Upper lobe of left lung (tissue), 6 donors: ENCODE measurements around the gene FBXL15. TPM values are rescaled to one million over a fixed set of nuclear protein-coding genes. Genes with fewer than 3 reads are reported as not detected.
A peak's percentile ranks its signal among the peaks of the same experiment; 100 is the strongest.

Experiments
- ATAC-seq, 2 donors: fragments of 200-7000 bp; cut with Tn5 transposase; one replicate each; pipeline ENCODE4 v1.9.1; 2022; ENCODE audit warnings: mild to moderate bottlenecking in 2 of 2, moderate library complexity in 2 of 2; ENCODE audit not compliant: low FRiP score in 2 of 2
- DNase-seq, 2 donors: peaks; one replicate each; pipeline ENCODE4 v3.0.0-alpha.2; 2019 to 2020
- H3K27ac ChIP-seq, 4 donors: fragments of 200-600 bp; sonication (generic); one replicate each; pipeline ENCODE4 v1.5.1; 2016 to 2019
- H3K27me3 ChIP-seq, 4 donors: fragments of 200-600 bp; sonication (generic); one replicate each; pipeline ENCODE4 v1.5.1; 2017 to 2019
- H3K36me3 ChIP-seq, 4 donors: fragments of 200-600 bp; sonication (generic); one replicate each; pipeline ENCODE4 v1.5.1; 2016 to 2019
- H3K4me1 ChIP-seq, 4 donors: fragments of 200-600 bp; sonication (generic); one replicate each; pipeline ENCODE4 v1.5.1; 2018 to 2019
- H3K4me3 ChIP-seq, 4 donors: fragments of 200-600 bp; sonication (generic); one replicate each; pipeline ENCODE4 v1.5.1; 2017 to 2019; ENCODE audit warnings: mild to moderate bottlenecking in 2 of 4, moderate library complexity in 1 of 4
- H3K9me3 ChIP-seq, 4 donors: fragments of 200-600 bp; sonication (generic); one replicate each; pipeline ENCODE4 v1.5.1; 2018 to 2019
- EP300 ChIP-seq, 4 donors: sonication (generic); formaldehyde crosslinking; IDR thresholded peaks; one replicate each; pipeline ENCODE4 v1.5.1; 2017; ENCODE audit warnings: antibody characterized with exemption in 4 of 4, control low read depth in 2 of 4
- POLR2A ChIP-seq, 4 donors: fragments of 450-650 bp; IDR thresholded peaks; one replicate each; pipeline ENCODE4 v1.5.1; 2016 to 2017; ENCODE audit warnings: antibody characterized with exemption in 4 of 4, mild to moderate bottlenecking in 2 of 4
- POLR2AphosphoS5 ChIP-seq, 2 donors: sonication (generic); formaldehyde crosslinking; IDR thresholded peaks; one replicate each; pipeline ENCODE4 v1.5.1; 2017; ENCODE audit warnings: antibody characterized with exemption in 2 of 2
- WGBS, 2 donors: methylation state at CpG; one replicate each; pipeline ENCODE4 v1.1.5; 2017 to 2018; 5-methylcytosine and 5-hydroxymethylcytosine counted together
- small RNA-seq, 4 donors: library from RNA; depleted of rRNA; stranded (forward); fragments of <200 nt; gene quantifications; one replicate each; pipeline ENCODE3, GENCODE V24; 2016
- total RNA-seq, 6 donors: library from RNA; depleted of rRNA in 4 of 6; stranded (reverse); fragments of >200 nt in 4 of 6; gene quantifications; one replicate each; pipeline versions ENCODE4 v1.1.0 to v1.2.1, GENCODE V29; 2016 to 2021
- TF ChIP-seq, protein P1 (sequence below), 6 experiments: fragments of 450-650 bp in 4 of 6; fragments of 200-600 bp in 2 of 6; sonication (generic) in 2 of 6; IDR thresholded peaks; one replicate each; pipeline ENCODE4 v1.5.1; 2016 to 2019; ENCODE audit warnings: antibody characterized with exemption in 6 of 6
- donor health status: DM: no; HTN: no; CAD: no; lungs with moderate emphysema.
- donor health status: DM: no; HTN: yes; CAD: no; lungs with severe emphysema.

The FBXL15 gene
- total RNA-seq, 6 donors from 2014 or later, result 18.5 to 70.2 (median 26.8) TPM

DNA sequence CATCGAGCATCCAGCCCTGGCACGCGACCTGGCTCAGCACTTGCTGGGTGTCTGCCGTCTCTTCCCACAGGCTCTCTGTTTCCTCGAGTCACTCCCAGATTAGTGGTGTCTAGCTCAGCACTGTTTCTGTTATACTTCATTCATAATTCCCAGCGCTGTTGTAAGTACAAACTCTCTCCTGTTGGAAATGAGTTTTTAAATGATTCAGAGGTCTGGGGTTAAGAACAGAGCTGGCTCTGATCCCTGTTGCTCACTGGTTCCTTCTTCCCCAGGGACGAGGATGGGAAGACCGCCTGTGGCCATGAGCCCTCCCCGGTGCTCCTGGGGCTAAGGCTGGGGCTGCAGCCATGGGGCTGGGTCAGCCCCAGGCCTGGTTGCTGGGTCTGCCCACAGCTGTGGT is 48.0 kb downstream of the FBXL15 start:
- H3K36me3 ChIP-seq, result peaks cover 0 to 15% (median under 1%) of the 10 kb centered on the region in 4 donors
- TF ChIP-seq, protein P1, sequence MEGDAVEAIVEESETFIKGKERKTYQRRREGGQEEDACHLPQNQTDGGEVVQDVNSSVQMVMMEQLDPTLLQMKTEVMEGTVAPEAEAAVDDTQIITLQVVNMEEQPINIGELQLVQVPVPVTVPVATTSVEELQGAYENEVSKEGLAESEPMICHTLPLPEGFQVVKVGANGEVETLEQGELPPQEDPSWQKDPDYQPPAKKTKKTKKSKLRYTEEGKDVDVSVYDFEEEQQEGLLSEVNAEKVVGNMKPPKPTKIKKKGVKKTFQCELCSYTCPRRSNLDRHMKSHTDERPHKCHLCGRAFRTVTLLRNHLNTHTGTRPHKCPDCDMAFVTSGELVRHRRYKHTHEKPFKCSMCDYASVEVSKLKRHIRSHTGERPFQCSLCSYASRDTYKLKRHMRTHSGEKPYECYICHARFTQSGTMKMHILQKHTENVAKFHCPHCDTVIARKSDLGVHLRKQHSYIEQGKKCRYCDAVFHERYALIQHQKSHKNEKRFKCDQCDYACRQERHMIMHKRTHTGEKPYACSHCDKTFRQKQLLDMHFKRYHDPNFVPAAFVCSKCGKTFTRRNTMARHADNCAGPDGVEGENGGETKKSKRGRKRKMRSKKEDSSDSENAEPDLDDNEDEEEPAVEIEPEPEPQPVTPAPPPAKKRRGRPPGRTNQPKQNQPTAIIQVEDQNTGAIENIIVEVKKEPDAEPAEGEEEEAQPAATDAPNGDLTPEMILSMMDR (IDR thresholded peaks at IDR 0.05), result no peak
- no peak for TF ChIP-seq POLR2A (IDR thresholded peaks at IDR 0.05)
- TF ChIP-seq EP300 (IDR thresholded peaks at IDR 0.05), result no peak
- no peak for TF ChIP-seq POLR2AphosphoS5 (IDR thresholded peaks at IDR 0.05)
- no peaks in the 10 kb centered on the region for H3K9me3 ChIP-seq
- H3K27ac ChIP-seq, result peak overlapping the region; percentile 64 to 83 (median 78)
- 86 to 90% methylated on average over 9 of the region's 9 CpGs for WGBS, 2 donors
- ATAC-seq (peak; percentile 9 to 63), DNase-seq (no peak)
- no peak overlapping the region for H3K4me3 ChIP-seq
- no peaks in the 10 kb centered on the region for H3K27me3 ChIP-seq
- peaks cover 0 to 20% (median 15%) of the 10 kb centered on the region in 4 donors for H3K4me1 ChIP-seq

DNA sequence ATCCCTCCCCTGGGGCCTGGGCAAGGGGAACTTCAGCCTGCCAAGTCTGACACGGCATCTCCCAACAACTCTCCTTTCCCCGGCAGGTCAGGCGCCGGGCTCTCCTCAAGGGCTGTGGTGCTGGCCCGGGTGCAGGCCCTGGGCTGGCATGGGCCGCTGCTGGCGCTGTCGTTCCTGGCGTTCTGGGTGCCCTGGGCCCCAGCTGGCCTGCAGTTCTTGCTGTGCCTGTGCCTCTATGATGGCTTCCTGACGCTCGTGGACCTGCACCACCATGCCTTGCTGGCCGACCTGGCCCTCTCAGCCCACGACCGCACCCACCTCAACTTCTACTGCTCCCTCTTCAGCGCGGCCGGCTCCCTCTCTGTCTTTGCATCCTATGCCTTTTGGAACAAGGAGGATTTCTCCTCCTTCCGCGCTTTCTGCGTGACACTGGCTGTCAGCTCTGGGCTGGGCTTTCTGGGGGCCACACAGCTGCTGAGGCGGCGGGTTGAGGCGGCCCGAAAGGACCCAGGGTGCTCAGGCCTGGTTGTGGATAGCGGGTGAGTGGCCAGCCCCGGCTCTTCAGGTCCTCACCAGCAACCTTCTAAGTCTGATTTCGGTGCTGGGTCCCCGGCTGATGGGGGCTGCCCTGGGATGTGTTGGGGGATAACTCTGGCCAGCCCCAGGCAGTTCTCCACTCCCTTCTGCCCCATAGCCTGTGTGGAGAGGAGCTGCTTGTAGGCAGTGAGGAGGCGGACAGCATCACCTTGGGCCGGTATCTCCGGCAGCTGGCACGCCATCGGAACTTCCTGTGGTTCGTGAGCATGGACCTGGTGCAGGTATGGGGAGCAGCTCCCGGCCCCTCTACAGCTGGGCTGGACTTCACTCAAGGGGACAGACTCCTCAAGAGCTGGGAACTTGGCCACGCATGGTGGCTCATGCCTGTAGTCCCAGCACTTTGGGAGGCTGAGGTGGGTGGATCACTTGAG is 50.2 kb downstream of the FBXL15 start:
- peak in 1 of 2 donors; percentile 77 for DNase-seq
- H3K36me3 ChIP-seq, result peaks cover 0 to 15% (median 3%) of the 10 kb centered on the region in 4 donors
- no peaks in the 10 kb centered on the region for H3K9me3 ChIP-seq
- no peaks in the 10 kb centered on the region for H3K27me3 ChIP-seq
- H3K27ac ChIP-seq, result peak overlapping the region in 1 of 4 donors; percentile 83
- no peak for ATAC-seq
- no peak for TF ChIP-seq EP300 (IDR thresholded peaks at IDR 0.05)
- TF ChIP-seq, protein P1 (IDR thresholded peaks at IDR 0.05), result no peak
- TF ChIP-seq POLR2AphosphoS5 (IDR thresholded peaks at IDR 0.05), result no peak
- TF ChIP-seq POLR2A (IDR thresholded peaks at IDR 0.05), result no peak
- H3K4me3 ChIP-seq, result no peak overlapping the region
- H3K4me1 ChIP-seq, result peaks cover 0 to 20% (median 14%) of the 10 kb centered on the region in 4 donors
- 93 to 98% methylated on average over 25 to 28 of the region's 36 CpGs for WGBS, 2 donors

Small RNA genes within 50 kb of the gene (small RNA-seq; reads per million reads assigned to genes)
- 18,036 to 89,349 (median 40,621) reads per million in 4 donors for gene MIR146B

Other genes with a start within 250 kb of the FBXL15 start
- gene ELOVL3, start 194.5 kb upstream of the FBXL15 start, total RNA-seq, result 1 to 10 TPM in 2 of 6 donors, under 1 TPM in 1, not detected in 3; 0.46 to 2.7 (median 1.1) TPM
- under 1 TPM in 1 of 6 donors, not detected in 5; 0.61 TPM for gene PITX3, start 179.3 kb upstream of the FBXL15 start, total RNA-seq
- 10 to 100 TPM; 36.7 to 59.7 (median 44.4) TPM for gene GBF1, start 175.3 kb upstream of the FBXL15 start, total RNA-seq
- 10 to 100 TPM; 31.2 to 67.6 (median 41.2) TPM for gene NFKB2, start 25.1 kb upstream of the FBXL15 start, total RNA-seq
- 10 to 100 TPM in 2 of 6 donors, 1 to 10 TPM in 4; 1.1 to 28.3 (median 3.5) TPM for gene PSD, start 2.1 kb upstream of the FBXL15 start, total RNA-seq
- gene CUEDC2, start 11.7 kb downstream of the FBXL15 start, total RNA-seq, result 10 to 100 TPM; 33.1 to 67.1 (median 46.5) TPM
- 10 to 100 TPM in 5 of 6 donors, 1 to 10 TPM in 1; 5.9 to 27.5 (median 15.1) TPM for gene C10orf95, start 30.7 kb downstream of the FBXL15 start, total RNA-seq
- gene ACTR1A, start 81.9 kb downstream of the FBXL15 start, total RNA-seq, result 100 to 1,000 TPM in 2 of 6 donors, 10 to 100 TPM in 4; 54.5 to 126 (median 93.2) TPM
- gene SUFU, start 83.1 kb downstream of the FBXL15 start, total RNA-seq, result 10 to 100 TPM in 5 of 6 donors, 1 to 10 TPM in 1; 4.1 to 15.7 (median 11.9) TPM
- 100 to 1,000 TPM; 162 to 279 (median 177) TPM for gene TRIM8, start 223.6 kb downstream of the FBXL15 start, total RNA-seq